ENCODE results near the gene PBOV1.

Gene PBOV1

GRCh38 chr6:138234363-138234762, 16.1 kb upstream of the PBOV1 start:
- TF ChIP-seq FOXM1 (IDR thresholded peaks at IDR 0.05; ENCODE audit: borderline replicate concordance, low read depth) (no peak), TCF12 (IDR thresholded peaks at IDR 0.05; ENCODE audit: low read depth) (no peak), RAD21 (IDR thresholded peaks at IDR 0.05; ENCODE audit: low read depth) (no peak), YY1 (IDR thresholded peaks at IDR 0.05; ENCODE audit: low read depth) (no peak)

GRCh38 chr6:138231381-138231886, 13.1 kb upstream of the PBOV1 start:
- TF ChIP-seq USF1 (IDR thresholded peaks at IDR 0.05) (no peak), TCF12 (IDR thresholded peaks at IDR 0.05; ENCODE audit: low read depth) (no peak), EP300 (IDR thresholded peaks at IDR 0.05; ENCODE audit: borderline replicate concordance) (no peak)

GRCh38 chr6:138230759-138231380, 12.6 kb upstream of the PBOV1 start:
- TF ChIP-seq TCF12 (IDR thresholded peaks at IDR 0.05; ENCODE audit: low read depth) (no peak), CREB1 (IDR thresholded peaks at IDR 0.05; ENCODE audit: low read depth) (no peak), EGR1 (IDR thresholded peaks at IDR 0.05) (no peak), YY1 (IDR thresholded peaks at IDR 0.05; ENCODE audit: low read depth) (no peak), TEAD4 (IDR thresholded peaks at IDR 0.05) (no peak), NFIC (IDR thresholded peaks at IDR 0.05) (no peak), RAD21 (IDR thresholded peaks at IDR 0.05; ENCODE audit: low read depth) (no peak), FOXM1 (IDR thresholded peaks at IDR 0.05; ENCODE audit: borderline replicate concordance, low read depth) (no peak), REST (IDR thresholded peaks at IDR 0.05; ENCODE audit: low read depth) (no peak), CEBPB (IDR thresholded peaks at IDR 0.05) (no peak), USF1 (IDR thresholded peaks at IDR 0.05) (no peak), TAF1 (IDR thresholded peaks at IDR 0.05; ENCODE audit: low read depth) (no peak), MAX (IDR thresholded peaks at IDR 0.05) (no peak), ZBTB7A (IDR thresholded peaks at IDR 0.05; ENCODE audit: low read depth) (no peak), EP300 (IDR thresholded peaks at IDR 0.05; ENCODE audit: borderline replicate concordance) (no peak)

GRCh38 chr6:138230221-138230620, 11.9 kb upstream of the PBOV1 start:
- TF ChIP-seq TEAD4 (IDR thresholded peaks at IDR 0.05) (no peak), EP300 (IDR thresholded peaks at IDR 0.05; ENCODE audit: borderline replicate concordance) (no peak), TCF12 (IDR thresholded peaks at IDR 0.05; ENCODE audit: low read depth) (no peak), CEBPB (IDR thresholded peaks at IDR 0.05) (no peak), REST (IDR thresholded peaks at IDR 0.05; ENCODE audit: low read depth) (no peak), NFIC (IDR thresholded peaks at IDR 0.05) (no peak), CREB1 (IDR thresholded peaks at IDR 0.05; ENCODE audit: low read depth) (no peak), USF1 (IDR thresholded peaks at IDR 0.05) (no peak), EGR1 (IDR thresholded peaks at IDR 0.05) (no peak), YY1 (IDR thresholded peaks at IDR 0.05; ENCODE audit: low read depth) (no peak), ZBTB7A (IDR thresholded peaks at IDR 0.05; ENCODE audit: low read depth) (no peak), MAX (IDR thresholded peaks at IDR 0.05) (no peak), FOXM1 (IDR thresholded peaks at IDR 0.05; ENCODE audit: borderline replicate concordance, low read depth) (no peak), RAD21 (IDR thresholded peaks at IDR 0.05; ENCODE audit: low read depth) (no peak)

GRCh38 chr6:138229663-138230179, 11.4 kb upstream of the PBOV1 start:
- no peak for TF ChIP-seq REST (IDR thresholded peaks at IDR 0.05; ENCODE audit: low read depth)
- no peak for TF ChIP-seq TEAD4 (IDR thresholded peaks at IDR 0.05)
- TF ChIP-seq ZBTB7A (IDR thresholded peaks at IDR 0.05; ENCODE audit: low read depth): no peak
- no peak for TF ChIP-seq CREB1 (IDR thresholded peaks at IDR 0.05; ENCODE audit: low read depth)

Data from Ishikawa (cell line).